ENCODE data around the gene PPP2R5C. TPM values are rescaled to one million over a fixed set of nuclear protein-coding genes. Genes with fewer than 3 reads are reported as not detected.

The PPP2R5C gene
- total RNA-seq, 1 experiment from 2014 or later, result 89.9 TPM

- DNase-seq (ENCODE audit: low spot score) (no peak), ATAC-seq (no peak)
- no peak overlapping the region for H3K4me3 Mint-ChIP-seq
- no peaks in the 10 kb centered on the region for H3K4me1 Mint-ChIP-seq
- POLR2A ChIA-PET, result no interaction called here
- H3K27ac Mint-ChIP-seq, result no peak overlapping the region
- CTCF ChIA-PET, result no interaction called here
- peaks cover 9% of the 10 kb centered on the region for H3K27me3 Mint-ChIP-seq (ENCODE audit: low read depth)
- no peak for TF ChIP-seq JUN (CRISPR knock-in tag; IDR thresholded peaks at IDR 0.05)
- no peak for TF ChIP-seq AFF4 (CRISPR knock-in tag; IDR thresholded peaks at IDR 0.05; ENCODE audit: borderline replicate concordance)
- no peak for TF ChIP-seq CREB1 (CRISPR knock-in tag; IDR thresholded peaks at IDR 0.05)
- no peak for TF ChIP-seq ETV6 (CRISPR knock-in tag; IDR thresholded peaks at IDR 0.05)
- no peak for TF ChIP-seq CBFB (CRISPR knock-in tag; IDR thresholded peaks at IDR 0.05; ENCODE audit: low read depth)
- no peak for TF ChIP-seq ZNF396 (CRISPR knock-in tag; IDR thresholded peaks at IDR 0.05; ENCODE audit: borderline replicate concordance)
- no peak for TF ChIP-seq MLX (CRISPR knock-in tag; IDR thresholded peaks at IDR 0.05)
- TF ChIP-seq ELF4 (CRISPR knock-in tag; IDR thresholded peaks at IDR 0.05; ENCODE audit: low read depth), result no peak
- TF ChIP-seq USF1 (CRISPR knock-in tag; IDR thresholded peaks at IDR 0.05), result no peak
- no peak for TF ChIP-seq TEAD4 (CRISPR knock-in tag; IDR thresholded peaks at IDR 0.05)
- H3K9me3 Mint-ChIP-seq, result no peaks in the 10 kb centered on the region
- no peaks in the 10 kb centered on the region for H3K36me3 Mint-ChIP-seq
Observed at GRCh38 chr14:101929946-101930345, 168.4 kb downstream of the PPP2R5C start.

- POLR2A ChIA-PET, result no interaction called here
- CTCF ChIA-PET, result interaction anchor here (0.6 to 2.2 kb wide), 2 partner anchors 86 to 162 kb away, joined by 3 to 13 read pairs; no protein-coding TSS in a partner anchor
- Mint-ChIP-seq H3K27ac (no peak overlapping the region), H3K36me3 (no peaks in the 10 kb centered on the region), H3K9me3 (no peaks in the 10 kb centered on the region), H3K27me3 (ENCODE audit: low read depth) (peaks cover 29% of the 10 kb centered on the region), H3K4me1 (no peaks in the 10 kb centered on the region), H3K4me3 (no peak overlapping the region)
- DNase-seq (ENCODE audit: low spot score) (no peak), ATAC-seq (no peak)
- TF ChIP-seq CREM (CRISPR knock-in tag; IDR thresholded peaks at IDR 0.05), result no peak
- no peak for TF ChIP-seq TEAD1 (CRISPR knock-in tag; IDR thresholded peaks at IDR 0.05)
- no peak for TF ChIP-seq ZSCAN18 (CRISPR knock-in tag; IDR thresholded peaks at IDR 0.05)
- TF ChIP-seq ZBTB43 (CRISPR knock-in tag; IDR thresholded peaks at IDR 0.05), result no peak
- no peak for TF ChIP-seq CREB1 (CRISPR knock-in tag; IDR thresholded peaks at IDR 0.05)
- no peak for TF ChIP-seq CDX4 (CRISPR knock-in tag; IDR thresholded peaks at IDR 0.05; ENCODE audit: borderline replicate concordance)
- no peak for TF ChIP-seq ZNF263 (CRISPR knock-in tag; IDR thresholded peaks at IDR 0.05; ENCODE audit: low read depth)
- TF ChIP-seq TCF7 (CRISPR knock-in tag; IDR thresholded peaks at IDR 0.05; ENCODE audit: low read depth), result no peak
- no peak for TF ChIP-seq ZNF512 (CRISPR knock-in tag; IDR thresholded peaks at IDR 0.05; ENCODE audit: borderline replicate concordance)
- no peak for TF ChIP-seq RORB (CRISPR knock-in tag; IDR thresholded peaks at IDR 0.05)
- TF ChIP-seq MLX (CRISPR knock-in tag; IDR thresholded peaks at IDR 0.05), result no peak
- no peak for TF ChIP-seq KAT7 (CRISPR knock-in tag; IDR thresholded peaks at IDR 0.05; ENCODE audit: borderline replicate concordance)
- no peak for TF ChIP-seq ZNF219 (CRISPR knock-in tag; IDR thresholded peaks at IDR 0.05; ENCODE audit: borderline replicate concordance)
- no peak for TF ChIP-seq MYBL2 (CRISPR knock-in tag; IDR thresholded peaks at IDR 0.05)
- TF ChIP-seq ATF6 (CRISPR knock-in tag; IDR thresholded peaks at IDR 0.05), result no peak
Observed at GRCh38 chr14:101932673-101933072, 171.2 kb downstream of the PPP2R5C start.

All from WTC11 (cell line).